Keratinocyte (primary cell): Measurements from ENCODE around the gene LYRM7. TPM values are rescaled to one million over a fixed set of nuclear protein-coding genes. Genes with fewer than 3 reads are reported as not detected.
"Not testable (repeated sequence)": the region's sequence is repeated elsewhere in the genome, so short reads cannot be mapped to it uniquely, and the experiment has no call there.

Source experiments
- DNase-seq: peaks from one replicate; pipeline ENCODE4 v3.0.0-alpha.2; 2011; ENCODE audit warnings: low read depth, missing footprints, low spot score
- FAIRE-seq: peaks from 2 replicates; lab custom pipeline; 2011; peaks lifted over from hg19 to GRCh38; lab: Jason Lieb, UNC
- H2AFZ ChIP-seq: 2 replicates; pipeline ENCODE4 v1.6.0; 2012; ENCODE audit warnings: low read length, control low read depth, inconsistent platforms; ENCODE audit not compliant: control insufficient read depth
- H3K27ac ChIP-seq: 2 replicates; pipeline ENCODE4 v1.5.1; 2011; ENCODE audit warnings: low read length; ENCODE audit not compliant: control insufficient read depth, insufficient read depth
- H3K27me3 ChIP-seq: 3 replicates; pipeline ENCODE4 v1.6.0; 2011; ENCODE audit warnings: low read length; ENCODE audit not compliant: control insufficient read depth, insufficient read depth; ENCODE audit errors: extremely low read depth
- H3K36me3 ChIP-seq, 2 experiments: 2 replicates in 1 of 2; 3 replicates in 1 of 2; pipeline ENCODE4 v1.5.1; 2011; ENCODE audit warnings: low read length in 2 of 2, mild to moderate bottlenecking in 1 of 2; ENCODE audit not compliant: control insufficient read depth in 2 of 2, insufficient read depth in 2 of 2; ENCODE audit errors: extremely low read depth in 1 of 2
- H3K4me1 ChIP-seq: 3 replicates; pipeline ENCODE4 v1.5.1; 2011; ENCODE audit warnings: low read length; ENCODE audit not compliant: control insufficient read depth, insufficient read depth; ENCODE audit errors: extremely low read depth
- H3K4me2 ChIP-seq: 3 replicates; pipeline ENCODE4 v1.6.0; 2011; ENCODE audit warnings: low read depth, low read length; ENCODE audit not compliant: control insufficient read depth, insufficient read depth; ENCODE audit errors: extremely low read depth
- H3K4me3 ChIP-seq, 3 experiments: fragments of 200-600 bp in 1 of 3; sonication (generic) in 1 of 3; 2 replicates in 2 of 3; 3 replicates in 1 of 3; pipeline ENCODE4 v1.5.1; 2011 to 2016; ENCODE audit warnings: low read length in 3 of 3, mild to moderate bottlenecking in 3 of 3, control low read depth in 2 of 3, inconsistent platforms in 1 of 3, low read depth in 1 of 3, mixed read lengths in 1 of 3, mixed run types in 1 of 3, moderate library complexity in 1 of 3; ENCODE audit not compliant: control insufficient read depth in 2 of 3, insufficient read depth in 2 of 3; ENCODE audit errors: extremely low read depth in 1 of 3
- H3K79me2 ChIP-seq: 2 replicates; pipeline ENCODE4 v1.6.0; 2012; ENCODE audit warnings: low read length; ENCODE audit not compliant: control insufficient read depth, insufficient read depth
- H3K9ac ChIP-seq: 3 replicates; pipeline ENCODE4 v1.6.0; 2011; ENCODE audit warnings: low read length; ENCODE audit not compliant: control insufficient read depth, insufficient read depth; ENCODE audit errors: extremely low read depth
- H3K9me1 ChIP-seq: 3 replicates; pipeline ENCODE4 v1.6.0; 2011; ENCODE audit warnings: low read length; ENCODE audit not compliant: control insufficient read depth, insufficient read depth; ENCODE audit errors: extremely low read depth
- H3K9me3 ChIP-seq: 2 replicates; pipeline ENCODE4 v1.5.1; 2012; ENCODE audit warnings: low read depth, low read length; ENCODE audit not compliant: control insufficient read depth
- H4K20me1 ChIP-seq: 3 replicates; pipeline ENCODE4 v1.6.0; 2011; ENCODE audit warnings: low read length; ENCODE audit not compliant: control insufficient read depth, insufficient read depth; ENCODE audit errors: extremely low read depth
- CTCF ChIP-seq, 3 experiments: IDR thresholded peaks in 1 of 3; conservative IDR thresholded peaks in 1 of 3; optimal IDR thresholded peaks in 1 of 3; 2 replicates in 2 of 3; 3 replicates in 1 of 3; pipeline versions ENCODE3 to v1.5.1; 2011; ENCODE audit warnings: low read length in 3 of 3, mild to moderate bottlenecking in 3 of 3, moderate library complexity in 2 of 3, control low read depth in 1 of 3, inconsistent platforms in 1 of 3; ENCODE audit not compliant: insufficient read depth in 2 of 3; ENCODE audit errors: extremely low read depth in 1 of 3
- EZH2 ChIP-seq: IDR thresholded peaks from one replicate; pipeline ENCODE4 v1.6.1; 2012; ENCODE audit warnings: inconsistent platforms, mild to moderate bottlenecking, low read length, moderate library complexity
- dilution Hi-C: fragments of 300-500 bp; cut with MboI; formaldehyde crosslinking; loops from one replicate; pipeline ENCODE4 v1.7.0; 2020; ENCODE audit warnings: low sequenced_read_pairs; ENCODE audit not compliant: extremely low pct_ligation_motif_present
- polyA plus RNA-seq, 5 experiments: library from polyadenylated mRNA; depleted of rRNA in 3 of 5; stranded (reverse) in 3 of 5; stranded (forward) in 1 of 5; unstranded in 1 of 5; fragments of >200 nt; gene quantifications; 1 replicate in 1 of 5; 2 replicates in 3 of 5; 3 replicates in 1 of 5; pipeline versions ENCODE4 v1.2.1 to v1.2.3, GENCODE V29; 2011 to 2012; ENCODE audit warnings: missing spikeins in 2 of 5, low read depth in 1 of 5, low replicate concordance in 1 of 5

Gene LYRM7
- polyA plus RNA-seq, 1 donor (not counting 4 experiments of a cell fraction or from before 2014, with no cell fraction given), result 5.5 TPM

- Histone ChIP-seq H3K36me3 (no peaks in the 10 kb centered on the region), H4K20me1 (no peaks in the 10 kb centered on the region), H2AFZ (no peak overlapping the region), H3K4me1 (no peaks in the 10 kb centered on the region), H3K9me3 (no peaks in the 10 kb centered on the region), H3K79me2 (no peaks in the 10 kb centered on the region), H3K4me2 (no peak overlapping the region), H3K27ac (no peak overlapping the region), H3K4me3 (no peak overlapping the region), H3K27me3 (no peaks in the 10 kb centered on the region), H3K9me1 (no peaks in the 10 kb centered on the region), H3K9ac (no peak overlapping the region)
- dilution Hi-C loops, result no loop called here
- DNase-seq (no peak), FAIRE-seq (no peak)
- TF ChIP-seq EZH2, result no peak
- no peak for TF ChIP-seq CTCF (optimal IDR thresholded peaks at IDR 0.05 in 1 of 3, IDR thresholded peaks at IDR 0.05 in 1 of 3, conservative IDR thresholded peaks at IDR 0.05 in 1 of 3; ENCODE audit: extremely low read depth in 1 of 3, insufficient read depth in 2 of 3, low read length in 3 of 3)
Measured at GRCh38 chr5:131129306-131129705, 41.4 kb upstream of the LYRM7 start.

GRCh38 chr5:131133091-131133490 lies 37.7 kb upstream of the LYRM7 start:
- H3K36me3 ChIP-seq, H3K9me1 ChIP-seq, dilution Hi-C loops, FAIRE-seq, H3K4me1 ChIP-seq, H3K27me3 ChIP-seq, H4K20me1 ChIP-seq, H3K4me2 ChIP-seq, H3K79me2 ChIP-seq, H3K4me3 ChIP-seq, H2AFZ ChIP-seq, H3K9ac ChIP-seq, H3K27ac ChIP-seq, DNase-seq, H3K9me3 ChIP-seq: not testable (repeated sequence)

GRCh38 chr5:131138406-131138805 lies 32.3 kb upstream of the LYRM7 start:
- dilution Hi-C loops, result not testable (repeated sequence)

More at GRCh38 chr5:131138406-131138805, 32.3 kb upstream of the LYRM7 start:
- H4K20me1 ChIP-seq, H3K4me2 ChIP-seq, H3K4me3 ChIP-seq, H3K79me2 ChIP-seq, H3K9me1 ChIP-seq, H3K36me3 ChIP-seq, H2AFZ ChIP-seq, H3K4me1 ChIP-seq, FAIRE-seq, H3K9me3 ChIP-seq, DNase-seq, H3K27me3 ChIP-seq, H3K27ac ChIP-seq, H3K9ac ChIP-seq: not testable (repeated sequence)
